ENCODE measurements around the gene SLC49A4. TPM values are rescaled to one million over a fixed set of nuclear protein-coding genes. Genes with fewer than 3 reads are reported as not detected.

SLC49A4 gene
- total RNA-seq, 1 experiment from 2014 or later: 11.3 TPM

DNA sequence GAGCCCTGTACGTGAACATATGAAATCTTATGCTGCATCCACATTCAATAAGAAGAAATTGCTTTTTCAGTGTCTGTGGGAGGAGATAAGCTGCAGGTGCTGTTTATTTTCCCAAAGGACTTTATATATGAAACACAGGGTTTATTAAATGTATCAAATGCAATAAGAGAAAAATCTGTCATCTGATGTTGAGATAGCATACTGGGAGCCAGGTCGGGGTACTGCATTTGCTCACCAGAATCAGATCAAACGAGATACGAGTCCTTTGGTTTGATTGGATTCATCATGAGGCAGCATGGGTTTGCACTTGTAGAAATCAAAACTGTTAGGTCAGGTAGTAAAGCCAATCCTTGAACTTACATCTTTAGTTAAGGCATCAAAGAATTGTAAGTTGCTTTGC lies 91.4 kb downstream of the SLC49A4 start:
- ChIA-PET POLR2A (no interaction called here), CTCF (no interaction called here), RAD21 (ENCODE audit: low non-redundant PET in 1 of 2, low total read pairs in 2 of 2, uncharacterized antibody in 2 of 2, unreplicated experiment in 2 of 2) (no interaction called here)
- Histone ChIP-seq H3K27ac (ENCODE audit: low read depth, low read length) (no peak overlapping the region), H3K36me3 (ENCODE audit: control insufficient read depth in 1 of 2, insufficient read depth in 2 of 2, low read length in 2 of 2) (no peaks in the 10 kb centered on the region), H3K9me3 (ENCODE audit: control insufficient read depth in 1 of 2, insufficient read depth in 1 of 2, low read depth in 1 of 2, low read length in 2 of 2) (no peaks in the 10 kb centered on the region), H3K9me2 (ENCODE audit: insufficient read depth) (no peaks in the 10 kb centered on the region), H2AFZ (ENCODE audit: low read depth, low read length, poor library complexity, severe bottlenecking) (no peak overlapping the region), H3K4me2 (ENCODE audit: low read length) (no peak overlapping the region), H3K4me1 (ENCODE audit: control insufficient read depth in 1 of 2, insufficient read depth in 2 of 2, low read length in 2 of 2) (peaks cover 4 to 19% of the 10 kb centered on the region in 2 experiments; a peak in 3 of 4 replicates), H4K20me1 (ENCODE audit: insufficient read depth) (no peaks in the 10 kb centered on the region), H3K9ac (ENCODE audit: low read length) (no peak overlapping the region), H3K4me3 (replicated peaks in 1 of 2; ENCODE audit: low read depth in 1 of 2, low read length in 2 of 2) (no peak overlapping the region), H3K79me2 (ENCODE audit: insufficient read depth, low read length) (no peaks in the 10 kb centered on the region), H3K27me3 (ENCODE audit: insufficient read depth, low read length) (no peaks in the 10 kb centered on the region)
- no peak for ATAC-seq
- intact Hi-C loops (cut with micrococcal nuclease): no loop called here
- BruUV-seq (replicated peaks): no TSS peak
- TF ChIP-seq, protein P1, sequence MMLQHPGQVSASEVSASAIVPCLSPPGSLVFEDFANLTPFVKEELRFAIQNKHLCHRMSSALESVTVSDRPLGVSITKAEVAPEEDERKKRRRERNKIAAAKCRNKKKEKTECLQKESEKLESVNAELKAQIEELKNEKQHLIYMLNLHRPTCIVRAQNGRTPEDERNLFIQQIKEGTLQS (IDR thresholded peaks at IDR 0.05): no peak
- TF ChIP-seq RAD21 (IDR thresholded peaks at IDR 0.05; ENCODE audit: low read depth) (no peak), YY1 (IDR thresholded peaks at IDR 0.05; ENCODE audit: extremely low read depth, insufficient replicate concordance, low read depth, low read length) (no peak), POLR2AphosphoS5 (IDR thresholded peaks at IDR 0.05; ENCODE audit: low read depth, low read length) (no peak), EZH2phosphoT487 (IDR thresholded peaks at IDR 0.05; ENCODE audit: borderline replicate concordance) (no peak)
- TF ChIP-seq, protein P2, sequence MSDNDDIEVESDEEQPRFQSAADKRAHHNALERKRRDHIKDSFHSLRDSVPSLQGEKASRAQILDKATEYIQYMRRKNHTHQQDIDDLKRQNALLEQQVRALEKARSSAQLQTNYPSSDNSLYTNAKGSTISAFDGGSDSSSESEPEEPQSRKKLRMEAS (IDR thresholded peaks at IDR 0.05): no peak
- DNase-seq (ENCODE audit: low read depth, low spot score): no peak

DNA sequence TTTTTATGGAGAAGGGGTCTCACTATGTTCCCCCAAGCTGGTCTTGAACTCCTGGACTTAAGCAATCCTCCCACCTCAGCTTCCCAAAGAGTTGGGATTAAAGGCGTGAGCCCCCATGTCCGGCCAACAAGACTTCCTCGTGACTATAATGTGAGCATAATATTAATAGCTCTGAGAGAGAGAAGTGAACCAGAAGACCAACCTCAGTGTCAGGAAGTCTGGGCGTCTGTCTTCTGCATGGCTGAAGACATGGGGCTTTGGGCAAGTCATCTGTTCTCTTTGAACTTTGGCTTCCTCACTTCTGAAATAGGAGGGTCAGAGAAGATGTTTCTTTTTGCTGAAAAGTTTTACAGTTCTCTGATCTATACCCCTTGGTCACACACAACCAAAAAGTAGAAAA lies 92.1 kb downstream of the SLC49A4 start:
- Histone ChIP-seq H3K4me2 (ENCODE audit: low read length) (no peak overlapping the region), H3K36me3 (ENCODE audit: control insufficient read depth in 1 of 2, insufficient read depth in 2 of 2, low read length in 2 of 2) (no peaks in the 10 kb centered on the region), H3K4me3 (replicated peaks in 1 of 2; ENCODE audit: low read depth in 1 of 2, low read length in 2 of 2) (no peak overlapping the region), H3K4me1 (ENCODE audit: control insufficient read depth in 1 of 2, insufficient read depth in 2 of 2, low read length in 2 of 2) (peaks cover 4 to 23% of the 10 kb centered on the region in 2 experiments; a peak in 3 of 4 replicates), H3K79me2 (ENCODE audit: insufficient read depth, low read length) (no peaks in the 10 kb centered on the region), H3K9me3 (ENCODE audit: control insufficient read depth in 1 of 2, insufficient read depth in 1 of 2, low read depth in 1 of 2, low read length in 2 of 2) (no peaks in the 10 kb centered on the region), H3K27me3 (ENCODE audit: insufficient read depth, low read length) (no peaks in the 10 kb centered on the region), H2AFZ (ENCODE audit: low read depth, low read length, poor library complexity, severe bottlenecking) (no peak overlapping the region), H3K27ac (ENCODE audit: low read depth, low read length) (no peak overlapping the region), H4K20me1 (ENCODE audit: insufficient read depth) (no peaks in the 10 kb centered on the region), H3K9me2 (ENCODE audit: insufficient read depth) (no peaks in the 10 kb centered on the region), H3K9ac (ENCODE audit: low read length) (no peak overlapping the region)
- POLR2A ChIA-PET: no interaction called here
- CTCF ChIA-PET: no interaction called here
- intact Hi-C loops (cut with micrococcal nuclease): no loop called here
- DNase-seq (ENCODE audit: low read depth, low spot score) (no peak), ATAC-seq (no peak)
- RAD21 ChIA-PET (ENCODE audit: low non-redundant PET in 1 of 2, low total read pairs in 2 of 2, uncharacterized antibody in 2 of 2, unreplicated experiment in 2 of 2): no interaction called here
- BruUV-seq (replicated peaks): no TSS peak
- TF ChIP-seq POLR2A (IDR thresholded peaks at IDR 0.05; ENCODE audit: borderline replicate concordance, extremely low read depth, insufficient read depth, insufficient read length) (no peak), YY1 (IDR thresholded peaks at IDR 0.05; ENCODE audit: extremely low read depth, insufficient replicate concordance, low read depth, low read length) (no peak), EZH2 (IDR thresholded peaks at IDR 0.05) (no peak), SRF (IDR thresholded peaks at IDR 0.05; ENCODE audit: low read depth) (no peak), CBX3 (IDR thresholded peaks at IDR 0.05; ENCODE audit: low read depth) (no peak), RAD21 (IDR thresholded peaks at IDR 0.05; ENCODE audit: low read depth) (no peak), JUND (IDR thresholded peaks at IDR 0.05) (no peak)
- TF ChIP-seq, protein P3, sequence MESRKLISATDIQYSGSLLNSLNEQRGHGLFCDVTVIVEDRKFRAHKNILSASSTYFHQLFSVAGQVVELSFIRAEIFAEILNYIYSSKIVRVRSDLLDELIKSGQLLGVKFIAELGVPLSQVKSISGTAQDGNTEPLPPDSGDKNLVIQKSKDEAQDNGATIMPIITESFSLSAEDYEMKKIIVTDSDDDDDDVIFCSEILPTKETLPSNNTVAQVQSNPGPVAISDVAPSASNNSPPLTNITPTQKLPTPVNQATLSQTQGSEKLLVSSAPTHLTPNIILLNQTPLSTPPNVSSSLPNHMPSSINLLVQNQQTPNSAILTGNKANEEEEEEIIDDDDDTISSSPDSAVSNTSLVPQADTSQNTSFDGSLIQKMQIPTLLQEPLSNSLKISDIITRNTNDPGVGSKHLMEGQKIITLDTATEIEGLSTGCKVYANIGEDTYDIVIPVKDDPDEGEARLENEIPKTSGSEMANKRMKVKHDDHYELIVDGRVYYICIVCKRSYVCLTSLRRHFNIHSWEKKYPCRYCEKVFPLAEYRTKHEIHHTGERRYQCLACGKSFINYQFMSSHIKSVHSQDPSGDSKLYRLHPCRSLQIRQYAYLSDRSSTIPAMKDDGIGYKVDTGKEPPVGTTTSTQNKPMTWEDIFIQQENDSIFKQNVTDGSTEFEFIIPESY (IDR thresholded peaks at IDR 0.05; ENCODE audit: extremely low read depth, insufficient replicate concordance, low read length): no peak
- TF ChIP-seq, protein P4, sequence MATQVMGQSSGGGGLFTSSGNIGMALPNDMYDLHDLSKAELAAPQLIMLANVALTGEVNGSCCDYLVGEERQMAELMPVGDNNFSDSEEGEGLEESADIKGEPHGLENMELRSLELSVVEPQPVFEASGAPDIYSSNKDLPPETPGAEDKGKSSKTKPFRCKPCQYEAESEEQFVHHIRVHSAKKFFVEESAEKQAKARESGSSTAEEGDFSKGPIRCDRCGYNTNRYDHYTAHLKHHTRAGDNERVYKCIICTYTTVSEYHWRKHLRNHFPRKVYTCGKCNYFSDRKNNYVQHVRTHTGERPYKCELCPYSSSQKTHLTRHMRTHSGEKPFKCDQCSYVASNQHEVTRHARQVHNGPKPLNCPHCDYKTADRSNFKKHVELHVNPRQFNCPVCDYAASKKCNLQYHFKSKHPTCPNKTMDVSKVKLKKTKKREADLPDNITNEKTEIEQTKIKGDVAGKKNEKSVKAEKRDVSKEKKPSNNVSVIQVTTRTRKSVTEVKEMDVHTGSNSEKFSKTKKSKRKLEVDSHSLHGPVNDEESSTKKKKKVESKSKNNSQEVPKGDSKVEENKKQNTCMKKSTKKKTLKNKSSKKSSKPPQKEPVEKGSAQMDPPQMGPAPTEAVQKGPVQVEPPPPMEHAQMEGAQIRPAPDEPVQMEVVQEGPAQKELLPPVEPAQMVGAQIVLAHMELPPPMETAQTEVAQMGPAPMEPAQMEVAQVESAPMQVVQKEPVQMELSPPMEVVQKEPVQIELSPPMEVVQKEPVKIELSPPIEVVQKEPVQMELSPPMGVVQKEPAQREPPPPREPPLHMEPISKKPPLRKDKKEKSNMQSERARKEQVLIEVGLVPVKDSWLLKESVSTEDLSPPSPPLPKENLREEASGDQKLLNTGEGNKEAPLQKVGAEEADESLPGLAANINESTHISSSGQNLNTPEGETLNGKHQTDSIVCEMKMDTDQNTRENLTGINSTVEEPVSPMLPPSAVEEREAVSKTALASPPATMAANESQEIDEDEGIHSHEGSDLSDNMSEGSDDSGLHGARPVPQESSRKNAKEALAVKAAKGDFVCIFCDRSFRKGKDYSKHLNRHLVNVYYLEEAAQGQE (IDR thresholded peaks at IDR 0.05; ENCODE audit: low read depth): no peak
